ENCODE data around the gene KCNH3. TPM values are rescaled to one million over a fixed set of nuclear protein-coding genes. Genes with fewer than 3 reads are reported as not detected.

KCNH3 gene
- polyA plus RNA-seq, 10 donors, result 0.63 to 2.7 (median 1.4) TPM

DNA sequence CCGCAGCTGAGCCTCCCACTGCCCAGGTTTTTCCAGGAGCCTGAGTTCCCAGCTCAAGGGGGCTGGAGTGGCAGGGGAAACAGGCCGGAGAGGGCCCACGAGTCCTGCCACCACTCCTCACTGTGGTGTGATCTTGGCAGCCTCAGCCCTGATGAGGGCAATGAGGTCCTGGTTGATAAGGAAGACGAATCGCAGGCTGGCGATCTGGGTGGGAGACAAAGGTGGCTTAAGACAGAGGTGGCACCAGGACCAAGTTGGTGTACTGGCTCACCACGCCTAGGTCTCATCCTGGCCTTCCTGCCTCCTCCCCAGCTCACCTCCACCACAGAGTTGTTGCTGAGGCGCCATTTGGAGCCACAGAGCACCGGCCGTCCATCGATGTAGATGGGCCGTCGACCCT lies 19.7 kb downstream of the KCNH3 start:
- no peak for DNase-seq

DNA sequence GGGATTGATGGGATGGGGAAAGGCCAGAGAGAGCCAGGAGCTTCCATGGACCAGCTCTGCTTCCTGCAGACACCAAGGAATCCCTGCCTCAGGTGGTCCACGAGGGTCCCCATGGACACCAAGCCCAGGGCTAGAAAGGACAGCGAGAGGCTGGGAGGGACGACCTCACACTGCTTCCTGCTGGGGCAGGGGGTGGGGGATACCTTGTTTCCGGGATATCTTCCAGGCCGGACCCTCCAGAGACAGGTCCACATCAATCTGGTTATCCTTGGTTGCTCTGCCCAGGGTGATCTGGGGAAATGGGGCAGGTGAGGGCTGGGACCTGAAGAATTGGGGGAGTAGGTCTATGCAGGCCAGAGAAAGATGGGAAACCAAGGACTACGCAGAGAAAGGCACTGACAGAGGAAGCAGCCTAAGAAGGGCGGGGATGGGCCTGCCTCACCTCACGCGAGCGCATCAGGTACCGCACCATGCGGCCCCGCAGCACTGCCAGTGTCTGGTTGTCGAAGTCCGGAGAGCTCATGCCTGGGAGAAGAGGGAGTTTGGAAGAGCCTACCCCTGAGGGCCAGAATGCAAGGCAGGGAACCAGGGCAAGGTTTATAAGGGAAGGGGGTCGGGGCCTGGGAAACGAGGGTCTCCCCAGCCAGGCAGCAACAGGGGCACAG lies 20.3 kb downstream of the KCNH3 start:
- no peak for DNase-seq

DNA sequence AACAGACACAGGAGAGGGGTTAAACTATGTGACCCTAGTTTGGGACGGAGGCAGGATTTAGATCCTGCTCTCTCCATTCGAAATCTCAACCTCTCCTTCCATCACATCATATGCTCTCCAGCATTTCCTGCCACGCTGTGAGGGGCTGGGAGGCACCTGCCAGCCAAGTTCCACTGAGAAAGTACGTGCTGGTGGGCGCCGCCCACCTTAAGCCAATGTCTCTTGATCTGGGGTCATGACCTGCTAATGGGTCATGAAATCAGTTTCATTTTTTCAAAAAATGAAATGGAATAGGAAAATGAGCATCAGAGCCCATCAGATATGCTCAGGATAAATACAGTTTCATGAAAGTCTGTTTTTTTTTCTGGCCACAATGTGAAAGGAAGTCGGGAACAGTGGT lies 21.9 kb downstream of the KCNH3 start:
- no peak for DNase-seq

DNA sequence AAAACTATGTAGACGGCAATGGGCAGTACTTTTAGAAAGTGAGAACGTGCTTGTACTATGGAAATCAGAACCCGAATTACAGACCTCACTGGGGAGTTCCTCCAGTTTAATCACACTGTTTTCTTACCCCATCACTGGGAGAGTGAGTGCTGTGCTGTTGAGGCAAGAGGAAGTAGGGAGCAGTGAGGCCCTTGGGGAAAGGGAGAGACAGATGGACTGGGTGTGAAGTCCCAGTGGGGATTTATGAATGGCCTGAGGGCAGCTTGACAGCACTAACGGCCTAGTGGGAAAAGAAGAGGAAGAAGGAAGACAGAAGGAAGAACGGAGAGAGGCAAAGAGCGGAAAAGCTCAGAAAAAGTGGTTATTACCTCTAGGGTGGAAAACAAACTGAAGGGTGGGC lies 23.4 kb downstream of the KCNH3 start:
- no peak for DNase-seq

DNA sequence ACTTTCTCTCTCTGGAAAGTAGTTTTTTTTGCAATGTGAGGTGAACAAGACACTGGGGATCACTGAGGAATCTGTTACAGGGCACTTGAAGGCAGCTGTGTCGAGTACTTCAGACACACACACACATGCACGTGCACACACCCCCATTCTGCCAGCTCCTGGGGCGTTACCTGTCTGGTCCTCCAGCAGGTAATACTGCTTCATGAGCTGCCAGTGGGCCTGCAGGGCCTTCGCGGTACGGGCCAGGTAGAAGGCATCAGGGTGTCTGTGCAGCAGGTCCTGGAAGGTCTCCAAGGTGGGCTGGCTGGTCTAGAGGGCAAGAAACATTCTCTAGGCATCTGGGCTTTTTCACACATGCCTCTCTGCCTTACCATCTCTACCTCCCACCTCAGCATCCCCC lies 24.0 kb downstream of the KCNH3 start:
- DNase-seq, result no peak

DNA sequence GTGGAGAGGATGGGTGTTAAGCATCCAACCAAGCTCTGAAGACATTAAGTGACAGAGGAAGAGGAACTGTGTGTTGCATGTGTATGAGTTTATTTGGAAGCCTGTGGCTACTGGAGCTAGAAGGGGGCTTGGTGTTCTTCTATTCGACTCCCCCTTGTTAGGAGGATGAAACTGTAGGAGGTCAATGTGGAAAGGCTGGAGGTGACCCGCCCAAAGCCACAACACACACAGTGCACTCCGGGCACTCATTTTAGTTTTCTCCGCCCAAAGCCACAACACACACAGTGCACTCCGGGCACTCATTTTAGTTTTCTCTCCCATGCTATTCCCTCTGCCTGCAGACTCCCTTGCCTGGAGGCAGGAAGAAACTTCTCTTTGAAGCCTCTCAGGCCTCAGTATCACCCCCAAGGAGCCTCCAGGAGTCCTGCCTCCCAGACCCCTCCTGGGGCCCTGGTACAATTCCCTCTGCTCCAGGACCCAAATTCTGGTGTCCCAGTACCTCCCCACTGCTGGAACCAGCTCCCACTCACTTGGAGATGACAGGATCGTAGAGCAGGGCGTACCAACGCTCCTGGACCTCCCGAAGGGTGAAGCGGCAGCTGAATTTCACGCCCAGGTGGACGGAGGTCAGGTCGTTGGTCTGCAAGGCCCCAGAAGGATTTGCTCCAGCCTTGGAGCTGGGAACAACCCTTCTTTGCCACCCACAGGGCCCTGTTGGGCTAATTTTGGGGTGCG lies 25.3 kb downstream of the KCNH3 start:
- DNase-seq, result no peak

DNA sequence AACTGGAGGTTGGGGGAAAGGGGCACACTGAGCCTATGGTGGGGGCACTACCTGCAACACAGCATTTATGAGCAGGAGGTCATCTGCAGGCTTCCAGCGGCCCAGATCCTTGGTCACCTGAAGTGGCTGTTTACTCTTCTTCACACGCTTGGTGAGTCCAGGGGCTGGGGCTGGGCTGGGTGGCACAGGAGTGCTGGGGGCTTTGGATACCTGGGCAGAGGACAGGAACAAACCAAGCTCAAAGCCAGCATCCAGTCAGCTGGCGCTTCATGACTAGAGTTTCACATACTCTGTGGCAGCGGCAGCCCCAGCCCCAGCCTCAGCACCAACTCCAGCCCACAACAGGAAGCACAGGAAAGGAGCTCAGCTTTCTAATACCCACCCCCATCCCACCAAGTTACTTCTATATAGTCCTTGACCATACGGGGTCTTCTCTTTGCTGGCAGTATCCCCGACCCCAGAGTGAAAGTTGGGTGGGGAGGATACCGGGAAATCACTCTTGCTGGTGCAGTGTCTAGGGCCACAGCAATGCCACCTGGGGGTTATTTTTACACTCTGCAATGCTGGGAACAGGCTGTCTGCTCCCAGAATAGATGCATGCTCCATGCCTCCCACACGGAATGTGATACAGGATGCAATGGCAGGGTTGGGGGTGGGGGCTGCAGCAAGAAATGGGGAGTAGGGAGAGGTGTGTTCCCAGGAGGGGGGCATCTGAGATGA lies 26.0 kb downstream of the KCNH3 start:
- no peak for DNase-seq

DNA sequence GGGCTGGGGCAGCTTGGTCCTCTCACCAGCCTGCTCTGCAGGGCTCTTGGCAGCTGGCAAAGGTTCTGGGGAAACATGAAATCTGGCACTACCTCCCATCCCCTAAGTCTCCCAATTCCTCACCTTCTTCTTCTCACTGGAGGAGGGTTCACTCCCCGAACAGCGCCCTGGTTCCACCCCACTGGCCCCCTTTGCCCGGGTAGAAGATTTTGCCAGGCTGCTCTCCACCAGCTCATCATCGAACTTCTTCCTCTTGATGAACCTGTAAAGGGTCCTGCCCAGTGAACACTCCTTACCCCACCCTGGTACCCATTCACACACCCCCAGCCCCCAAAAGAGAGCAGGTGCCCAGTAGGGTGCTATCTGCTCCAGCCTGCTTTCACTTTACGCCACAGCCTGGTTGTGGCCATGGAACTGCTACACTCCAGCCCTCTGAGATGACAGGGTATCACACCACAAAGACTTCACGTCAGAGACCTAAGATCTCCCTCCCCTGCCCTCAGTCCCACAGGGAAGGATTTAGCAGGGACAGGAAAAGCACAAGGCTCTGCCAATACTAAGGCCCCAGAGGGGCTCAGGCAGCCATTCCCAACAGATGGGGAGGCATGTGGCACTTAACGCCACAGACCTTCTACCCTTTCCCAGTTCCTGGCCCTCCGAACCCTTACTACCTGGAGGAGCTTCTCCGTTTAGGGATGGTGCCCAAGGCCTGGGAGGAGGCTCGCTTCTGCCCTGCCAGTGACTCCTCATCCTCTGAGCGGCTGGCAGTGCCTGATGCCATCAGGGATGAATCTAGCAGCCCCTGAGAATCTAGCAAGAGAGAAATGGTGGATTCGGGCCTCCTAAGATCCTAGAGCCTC lies 26.8 kb downstream of the KCNH3 start:
- no peak for DNase-seq

DNA sequence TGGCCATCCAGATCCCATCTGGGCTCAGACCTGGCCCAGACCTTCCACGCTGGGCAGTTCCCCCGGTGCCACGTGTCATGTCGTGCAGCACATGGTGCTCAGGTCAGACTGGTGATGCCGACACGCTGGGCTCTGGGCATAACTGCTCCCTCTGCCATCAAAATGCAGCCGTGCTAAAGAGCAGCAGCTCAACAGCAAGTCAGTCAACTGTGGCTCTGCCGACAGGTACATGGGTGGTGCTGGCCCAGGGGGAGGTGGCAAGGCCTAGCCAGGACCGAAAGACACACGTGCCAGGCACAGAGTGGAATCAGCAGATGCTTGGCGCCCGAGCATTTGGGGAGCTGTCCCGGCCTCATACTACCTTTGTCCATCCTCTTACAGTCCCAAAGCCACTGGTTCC lies 27.5 kb downstream of the KCNH3 start:
- DNase-seq, result no peak

DNA sequence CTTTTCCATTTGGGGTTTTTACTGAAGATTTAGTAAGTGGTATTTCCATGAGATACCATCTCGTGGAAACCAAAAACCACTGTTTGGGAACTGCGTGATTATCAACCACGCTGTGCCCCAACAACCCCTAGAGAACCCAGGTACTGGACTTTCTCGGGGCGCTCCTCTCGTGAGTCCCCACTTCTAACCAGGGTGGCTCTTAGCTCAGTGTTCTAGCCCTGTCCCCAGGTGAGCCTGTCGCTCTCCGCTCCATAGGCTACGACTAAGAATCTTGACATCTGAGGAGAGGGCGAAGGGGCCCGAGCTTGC lies 28.4 kb downstream of the KCNH3 start:
- DNase-seq, result peak in 1 of 3 donors; percentile 34

DNA sequence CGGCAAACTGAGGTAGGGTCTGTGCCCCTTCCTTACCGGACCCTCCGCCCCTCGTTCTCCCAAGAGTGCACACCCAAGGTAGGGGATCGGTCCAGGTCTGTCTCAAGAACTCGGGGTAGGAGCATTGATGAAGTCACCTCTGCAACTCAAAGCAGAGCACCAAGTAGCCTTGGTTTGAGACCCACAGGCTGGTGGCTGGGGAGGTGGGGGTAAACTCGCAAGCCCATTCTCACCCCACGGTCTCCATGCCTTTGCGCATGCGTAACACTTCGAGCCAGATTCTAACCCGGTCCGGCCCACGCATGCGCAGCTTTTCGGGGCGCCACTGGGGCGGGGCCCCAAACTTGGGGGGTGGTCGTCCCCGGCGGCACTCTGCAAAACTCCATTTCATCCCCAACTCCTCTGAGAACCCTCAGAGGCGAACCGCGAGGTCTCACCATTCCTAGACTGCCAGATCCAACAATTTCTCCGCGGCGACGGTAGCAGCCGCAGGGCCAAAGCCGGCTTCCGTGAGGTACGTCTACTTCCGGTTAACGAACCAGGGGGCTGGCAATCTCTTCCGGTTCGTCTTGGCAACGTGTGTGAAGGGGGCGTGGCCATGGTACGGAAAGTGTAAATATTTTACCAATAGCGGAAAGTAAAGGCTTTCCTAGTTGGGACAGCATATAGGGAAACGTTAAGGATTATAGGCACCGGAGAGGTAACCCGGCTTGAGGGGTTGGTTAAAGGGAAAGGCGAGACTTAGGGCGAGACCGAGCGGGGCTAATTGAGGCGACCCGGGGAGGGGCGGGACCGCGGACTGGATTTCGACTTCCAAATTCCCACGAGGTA lies 29.0 kb downstream of the KCNH3 start, which contains the start of gene MCRS1:
MCRS1 (minus strand) TSS at position 532 of the 831 bp plus-strand sequence. CDS start 1,411 bp downstream, outside the sequence.
- DNase-seq, result peak; percentile 92 to 97 (median 93)

DNA sequence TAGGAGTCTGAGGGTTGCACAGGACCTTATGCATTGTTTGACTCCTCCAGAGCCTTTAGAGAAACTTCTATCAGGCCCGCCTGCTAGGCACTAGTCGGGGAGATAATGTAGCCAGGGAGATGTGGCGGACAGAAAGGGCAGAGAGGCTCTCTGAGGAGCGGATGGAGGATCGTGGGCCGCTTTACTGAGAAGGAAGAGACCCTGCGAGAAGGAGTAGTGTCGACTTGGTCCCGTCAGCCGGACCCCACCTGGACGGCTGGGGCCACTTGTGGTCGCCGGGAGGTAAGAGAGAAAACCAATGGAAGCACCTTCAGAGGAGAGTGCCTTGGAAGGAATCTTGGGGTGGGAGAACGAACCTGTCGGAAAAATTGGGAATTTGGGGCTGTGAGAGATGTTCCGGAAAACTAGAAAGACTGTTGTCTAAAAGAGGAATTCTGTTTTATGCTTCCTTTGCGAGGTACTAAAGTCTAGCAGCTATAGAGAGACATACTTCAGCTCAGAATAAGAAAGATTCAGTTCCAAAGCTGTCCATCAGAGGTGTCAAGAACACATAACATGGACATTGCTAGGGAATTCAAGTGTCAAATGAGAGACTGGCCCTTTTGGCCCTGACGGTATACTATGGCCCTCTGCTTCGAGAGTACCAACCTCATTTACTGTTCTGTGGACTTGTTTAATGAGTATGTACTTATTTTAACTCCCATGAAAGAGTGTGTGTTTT lies 29.8 kb downstream of the KCNH3 start:
- no peak for DNase-seq

DNA sequence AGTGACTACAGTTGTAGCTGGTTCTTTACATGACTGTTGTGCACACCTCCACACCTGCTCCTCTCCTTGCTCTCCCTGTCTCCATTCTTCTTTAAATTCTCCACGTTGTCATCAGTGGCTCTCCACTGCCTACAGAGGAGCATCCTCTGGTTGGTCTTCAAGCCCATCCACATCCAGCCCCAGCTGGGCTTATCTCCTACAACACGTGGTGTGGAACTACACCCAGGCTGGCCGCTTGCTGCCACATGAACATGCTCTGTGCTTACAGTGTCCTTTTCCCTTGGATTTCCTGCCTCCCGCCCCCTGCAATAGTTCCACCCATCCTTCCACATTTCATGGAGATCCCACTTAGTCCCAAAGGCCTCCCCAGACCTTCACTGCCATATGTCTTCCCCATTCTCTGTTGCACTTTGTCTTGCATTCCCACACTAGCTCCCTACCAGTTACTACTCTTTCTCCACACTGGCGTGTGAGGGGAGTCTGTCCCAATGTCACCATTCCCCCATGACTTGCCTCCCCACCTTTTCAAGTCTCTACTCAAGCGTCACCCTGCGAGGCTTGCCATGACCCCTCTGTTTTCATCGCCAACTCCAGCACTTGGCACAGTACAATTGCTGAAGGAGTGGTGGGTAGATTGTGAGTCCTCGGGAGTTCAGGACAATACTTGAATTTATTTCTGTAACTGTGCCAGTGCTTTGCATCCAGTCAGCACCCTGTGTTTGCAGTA lies 38.9 kb downstream of the KCNH3 start:
- no peak for DNase-seq

DNA sequence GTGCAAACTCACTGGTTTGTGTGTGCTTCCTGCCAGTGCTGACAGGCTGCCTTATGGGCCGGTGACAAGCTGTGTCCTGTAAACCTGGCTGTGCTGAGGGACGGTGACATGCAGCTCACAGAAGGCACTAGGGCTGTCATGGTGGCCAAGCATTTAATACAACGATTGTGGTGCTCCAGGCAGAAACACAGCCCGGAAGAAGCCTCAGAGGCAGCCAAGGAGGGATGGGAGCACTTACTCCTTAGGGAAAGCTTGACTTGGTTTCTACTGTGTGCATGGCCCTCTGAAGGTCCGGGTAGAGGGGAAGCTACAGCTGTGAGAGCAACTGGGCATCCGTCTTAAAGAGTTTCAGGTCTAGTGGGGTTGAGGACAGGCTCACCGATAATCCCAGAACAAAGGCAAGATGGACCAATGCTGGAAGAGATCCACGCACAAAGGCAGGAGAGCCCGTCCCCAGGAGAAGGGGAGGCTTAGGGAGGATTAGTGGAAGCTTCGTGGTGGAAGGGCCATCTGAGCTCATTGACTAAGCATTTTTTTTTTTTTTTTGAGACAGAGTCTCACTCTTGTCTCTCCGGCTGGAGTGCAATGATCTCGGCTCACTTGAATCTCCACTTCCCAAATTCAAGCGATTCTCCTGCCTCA lies 39.8 kb downstream of the KCNH3 start:
- DNase-seq, result no peak

DNA sequence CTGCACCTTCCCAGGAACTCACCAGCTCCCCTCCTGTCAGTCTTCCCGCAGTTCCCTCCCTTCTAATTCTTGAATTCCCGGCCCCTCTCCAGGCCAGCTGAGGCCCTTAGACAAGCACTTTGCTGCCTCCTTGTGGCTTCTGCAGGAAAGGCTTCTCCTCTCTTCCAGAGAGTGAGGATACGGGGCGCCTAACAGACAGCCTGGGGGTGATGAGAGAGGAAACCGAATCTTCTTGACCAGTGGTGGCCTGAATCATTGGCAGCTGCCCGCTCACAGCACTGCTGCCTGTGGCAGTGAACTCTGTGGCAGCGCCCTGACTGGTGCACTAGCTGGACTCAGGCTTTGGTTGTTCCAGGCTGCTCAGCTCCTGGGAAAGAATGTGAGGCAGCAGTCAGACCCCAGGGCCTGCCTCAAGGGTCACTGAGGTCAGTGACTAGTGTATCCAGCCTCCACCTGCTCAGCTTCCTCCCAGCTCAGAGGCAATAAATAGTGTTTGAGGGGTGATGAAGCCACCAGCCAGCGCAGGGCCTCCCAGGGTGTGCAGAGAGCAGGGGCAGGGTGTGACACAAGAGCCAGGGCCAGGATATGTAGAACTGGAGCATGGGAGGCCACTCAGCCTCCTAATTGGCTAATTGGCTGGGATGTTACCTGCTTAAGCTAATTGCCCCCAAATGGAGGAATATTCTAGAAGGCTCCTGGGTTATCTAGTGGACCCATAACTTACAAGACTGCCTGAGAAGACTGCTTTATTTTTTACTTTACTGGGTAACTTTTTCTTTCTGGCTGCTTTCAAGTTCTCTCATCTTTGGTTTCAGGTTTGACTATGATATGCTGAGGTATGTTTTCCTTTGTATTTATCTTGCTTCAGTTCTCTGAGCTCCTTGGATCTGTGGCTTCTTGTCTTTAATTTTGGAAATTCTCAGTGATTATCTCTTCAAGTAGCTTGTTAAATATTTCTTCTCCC lies 42.0 kb downstream of the KCNH3 start:
- peak; percentile 80 to 89 (median 83) for DNase-seq

DNA sequence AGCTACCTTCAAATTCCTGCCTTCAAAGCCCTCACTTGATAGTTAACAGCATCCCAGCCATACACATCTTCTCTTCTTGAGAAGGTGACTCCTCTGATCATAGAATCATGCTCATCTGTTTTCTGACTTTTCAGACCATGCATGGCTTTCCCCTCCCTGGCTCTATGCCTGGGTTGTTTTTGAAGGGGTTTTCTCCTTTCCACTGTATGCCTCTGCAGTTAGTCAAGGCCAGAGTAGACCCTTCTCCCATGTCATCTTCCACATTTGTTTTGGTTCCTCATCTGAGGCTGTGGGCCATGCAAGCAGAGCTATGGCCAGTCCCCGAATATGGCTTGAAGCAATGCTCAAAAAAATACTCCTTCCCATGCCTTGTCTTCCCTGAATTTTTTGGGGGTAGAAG lies 43.4 kb downstream of the KCNH3 start:
- DNase-seq, result no peak

DNA sequence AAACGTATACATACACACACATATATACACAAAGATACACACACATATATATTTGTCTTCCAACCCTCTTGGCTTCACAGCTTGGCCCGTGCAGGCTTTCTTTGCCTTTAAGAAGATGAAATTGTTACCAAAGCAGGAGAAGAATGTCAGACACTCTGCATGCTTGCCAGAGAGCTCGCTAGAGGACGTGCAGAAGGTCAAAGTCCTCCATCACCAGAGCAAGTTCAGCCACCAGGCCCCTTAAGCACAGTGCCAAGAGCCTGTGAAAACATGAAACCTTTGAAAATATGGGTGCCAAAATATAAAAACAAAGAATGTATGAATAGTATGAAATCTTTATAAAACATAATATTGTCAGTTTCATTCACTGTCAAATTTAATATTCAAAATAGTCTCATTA lies 44.0 kb downstream of the KCNH3 start:
- peak in 2 of 3 donors; percentile 58 to 80 for DNase-seq
